Suprapubic skin (tissue), 3 donors: Measurements from ENCODE around the gene ABHD12B.

Experiments
- CTCF ChIP-seq, 2 donors: fragments of 200-600 bp in 1 of 2; fragments of 450-650 bp in 1 of 2; sonication (generic) in 1 of 2; IDR thresholded peaks; one replicate each; pipeline ENCODE4 v1.5.1; 2016 to 2019; ENCODE audit warnings: antibody characterized with exemption in 2 of 2, mild to moderate bottlenecking in 1 of 2, moderate library complexity in 1 of 2
- POLR2A ChIP-seq, 2 donors: fragments of 450-650 bp; IDR thresholded peaks; one replicate each; pipeline ENCODE4 v1.6.1; 2017; ENCODE audit warnings: antibody characterized with exemption in 2 of 2, mild to moderate bottlenecking in 2 of 2, moderate library complexity in 2 of 2

- TF ChIP-seq CTCF (IDR thresholded peaks at IDR 0.05) = no peak
- TF ChIP-seq POLR2A (IDR thresholded peaks at IDR 0.05) = no peak
Observed at GRCh38 chr14:50859296-50859624, 12.6 kb upstream of the ABHD12B start.
